Upper lobe of left lung (tissue), 4 donors: ENCODE results near the gene DHX57.

Experiments used
- EP300 ChIP-seq, 4 donors: sonication (generic); formaldehyde crosslinking; IDR thresholded peaks; one replicate each; pipeline ENCODE4 v1.5.1; 2017; ENCODE audit warnings: antibody characterized with exemption in 4 of 4, control low read depth in 2 of 4
- POLR2A ChIP-seq, 4 donors: fragments of 450-650 bp; IDR thresholded peaks; one replicate each; pipeline ENCODE4 v1.5.1; 2016 to 2017; ENCODE audit warnings: antibody characterized with exemption in 4 of 4, mild to moderate bottlenecking in 2 of 4
- TF ChIP-seq, protein P1 (sequence below), 6 experiments: fragments of 450-650 bp in 4 of 6; fragments of 200-600 bp in 2 of 6; sonication (generic) in 2 of 6; IDR thresholded peaks; one replicate each; pipeline ENCODE4 v1.5.1; 2016 to 2019; ENCODE audit warnings: antibody characterized with exemption in 6 of 6

DNA sequence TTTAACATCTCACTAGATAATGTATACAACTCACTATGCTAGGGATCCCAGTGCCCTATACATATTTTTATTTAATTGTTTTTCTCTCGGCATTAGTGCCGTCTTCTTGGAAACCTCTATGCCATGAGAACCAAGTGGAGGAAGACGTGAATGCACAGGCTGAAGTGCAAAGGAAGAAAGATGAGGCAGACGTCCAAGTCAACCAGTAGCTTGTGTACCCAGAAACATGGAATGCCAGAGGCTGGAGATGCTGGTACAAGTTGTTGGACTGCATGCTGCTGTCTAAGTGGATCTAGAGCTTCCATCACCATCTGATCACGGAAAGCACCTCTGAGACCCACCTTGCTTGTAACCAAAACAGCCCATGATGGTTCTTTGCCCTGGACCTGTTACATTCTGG, 110.2 kb downstream of the DHX57 start:
- TF ChIP-seq, protein P1, sequence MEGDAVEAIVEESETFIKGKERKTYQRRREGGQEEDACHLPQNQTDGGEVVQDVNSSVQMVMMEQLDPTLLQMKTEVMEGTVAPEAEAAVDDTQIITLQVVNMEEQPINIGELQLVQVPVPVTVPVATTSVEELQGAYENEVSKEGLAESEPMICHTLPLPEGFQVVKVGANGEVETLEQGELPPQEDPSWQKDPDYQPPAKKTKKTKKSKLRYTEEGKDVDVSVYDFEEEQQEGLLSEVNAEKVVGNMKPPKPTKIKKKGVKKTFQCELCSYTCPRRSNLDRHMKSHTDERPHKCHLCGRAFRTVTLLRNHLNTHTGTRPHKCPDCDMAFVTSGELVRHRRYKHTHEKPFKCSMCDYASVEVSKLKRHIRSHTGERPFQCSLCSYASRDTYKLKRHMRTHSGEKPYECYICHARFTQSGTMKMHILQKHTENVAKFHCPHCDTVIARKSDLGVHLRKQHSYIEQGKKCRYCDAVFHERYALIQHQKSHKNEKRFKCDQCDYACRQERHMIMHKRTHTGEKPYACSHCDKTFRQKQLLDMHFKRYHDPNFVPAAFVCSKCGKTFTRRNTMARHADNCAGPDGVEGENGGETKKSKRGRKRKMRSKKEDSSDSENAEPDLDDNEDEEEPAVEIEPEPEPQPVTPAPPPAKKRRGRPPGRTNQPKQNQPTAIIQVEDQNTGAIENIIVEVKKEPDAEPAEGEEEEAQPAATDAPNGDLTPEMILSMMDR (IDR thresholded peaks at IDR 0.05): no peak
- TF ChIP-seq EP300 (IDR thresholded peaks at IDR 0.05) (no peak), POLR2A (IDR thresholded peaks at IDR 0.05) (no peak)
